ENCODE results near the gene C1orf210.
A peak's percentile ranks its signal among the peaks of the same experiment; 100 is the strongest.

Gene C1orf210

DNA sequence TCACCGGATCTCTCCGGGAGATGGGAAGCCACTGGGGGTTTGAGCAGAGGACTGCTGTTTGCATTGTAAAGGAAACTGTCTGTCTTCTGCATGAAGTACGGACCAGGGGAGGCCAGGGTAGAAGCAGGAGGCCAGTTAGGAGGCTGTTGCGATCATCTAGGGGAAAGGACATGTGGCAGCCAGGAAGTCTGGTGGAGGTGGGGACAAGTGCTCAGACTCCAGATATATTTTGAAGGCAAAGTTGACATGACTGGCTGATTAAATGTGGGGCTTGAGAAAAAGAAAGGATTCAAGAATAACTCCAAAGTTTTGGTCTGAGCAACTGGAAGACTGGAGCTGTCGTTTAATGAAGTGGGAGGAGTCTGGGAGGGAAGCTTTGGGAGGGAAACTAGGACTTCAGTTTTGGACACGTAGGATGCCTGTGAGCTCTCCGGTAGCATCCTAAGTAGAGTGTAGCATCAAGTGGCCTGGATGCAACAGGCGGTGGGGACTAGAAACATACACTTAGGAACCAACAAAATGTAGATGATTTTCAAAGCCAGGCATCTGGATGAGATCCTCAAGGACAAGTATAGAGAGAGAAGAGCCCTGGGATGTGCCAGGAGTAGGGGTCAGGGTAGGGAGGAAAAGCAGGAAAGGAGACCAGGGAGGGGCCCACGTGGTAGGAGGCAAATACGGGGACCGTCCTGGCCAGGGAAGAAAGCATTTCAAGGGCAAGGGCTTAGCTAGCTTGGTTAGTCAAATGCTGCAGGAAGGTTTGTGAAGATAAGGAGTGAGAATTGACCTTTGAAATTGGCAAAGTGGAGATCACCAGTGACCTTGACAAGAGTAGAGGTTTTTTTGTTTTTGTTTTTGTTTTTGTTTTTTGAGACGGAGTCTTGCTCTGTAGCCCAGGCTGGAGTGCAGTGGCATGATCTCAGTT, 3.7 kb upstream of the C1orf210 start:
- ATAC-seq = no peak
- Mint-ChIP-seq H3K27ac (no peak overlapping the region), H3K36me3 (no peaks in the 10 kb centered on the region), H3K4me1 (no peaks in the 10 kb centered on the region), H3K4me3 (no peak overlapping the region), H3K9me3 (no peaks in the 10 kb centered on the region)
- DNase-seq (ENCODE audit: low spot score in 2 of 2) = no peak

DNA sequence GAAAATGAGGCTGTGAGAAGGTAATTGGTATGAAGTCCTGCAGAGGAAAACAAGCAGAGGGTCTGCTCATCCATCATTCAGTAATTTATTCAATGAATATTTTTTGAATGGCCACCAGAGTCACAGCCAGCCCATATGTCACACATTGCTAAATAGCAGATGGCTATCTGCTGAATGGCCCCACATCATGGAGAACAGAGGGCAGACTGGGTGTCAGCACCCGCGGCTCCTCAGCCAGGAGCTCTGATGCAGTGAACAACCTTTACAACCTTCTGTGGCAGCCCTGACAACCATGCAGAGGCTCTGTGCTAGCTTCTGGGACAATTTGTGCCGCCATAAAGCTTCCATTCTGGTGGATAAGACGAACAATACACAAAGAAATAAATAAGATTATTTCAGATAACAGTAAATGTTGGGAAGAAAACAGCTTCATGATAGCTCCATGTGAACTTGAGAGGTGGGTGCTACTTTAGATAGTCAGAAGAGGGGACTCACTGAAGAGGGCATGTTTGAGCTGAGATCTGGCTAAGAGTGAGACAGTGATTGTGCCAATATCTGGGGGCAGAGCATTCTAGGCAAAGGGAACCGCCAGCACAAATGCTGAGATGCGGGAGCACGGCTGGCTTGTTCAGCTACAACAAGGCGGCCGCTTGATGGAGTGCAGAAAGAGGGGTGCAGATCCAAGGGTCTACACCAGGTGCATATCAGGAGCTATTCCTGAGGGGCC, 2.8 kb upstream of the C1orf210 start:
- ATAC-seq = no peak
- H3K4me1 Mint-ChIP-seq = no peaks in the 10 kb centered on the region
- H3K4me3 Mint-ChIP-seq = no peak overlapping the region
- H3K27ac Mint-ChIP-seq = no peak overlapping the region
- no peaks in the 10 kb centered on the region for H3K36me3 Mint-ChIP-seq
- no peak for DNase-seq (ENCODE audit: low spot score in 2 of 2)
- H3K9me3 Mint-ChIP-seq = no peaks in the 10 kb centered on the region

DNA sequence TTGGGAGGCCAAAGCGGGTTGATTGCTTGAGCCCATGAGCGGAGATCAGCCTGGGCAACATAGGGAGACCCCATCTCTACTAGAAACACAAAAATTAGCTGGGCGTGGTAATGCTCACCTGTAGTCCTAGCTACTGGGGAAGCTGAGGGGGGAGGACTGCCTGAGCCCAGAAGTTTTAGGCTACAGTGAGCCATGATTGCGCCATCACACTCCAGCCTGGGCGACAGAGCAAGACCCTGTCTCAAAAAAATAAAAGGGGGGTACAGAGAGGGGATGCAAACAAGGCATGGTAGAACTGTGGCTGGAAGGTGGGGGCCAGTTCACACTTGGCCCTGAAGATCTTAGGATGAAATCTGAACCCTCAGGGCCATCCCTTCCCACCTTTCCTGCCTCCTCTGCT, 1.2 kb upstream of the C1orf210 start:
- Mint-ChIP-seq H3K4me3 (no peak overlapping the region), H3K4me1 (no peaks in the 10 kb centered on the region), H3K9me3 (no peaks in the 10 kb centered on the region), H3K27ac (no peak overlapping the region), H3K36me3 (no peaks in the 10 kb centered on the region)
- ATAC-seq = no peak
- no peak for DNase-seq (ENCODE audit: low spot score in 2 of 2)

DNA sequence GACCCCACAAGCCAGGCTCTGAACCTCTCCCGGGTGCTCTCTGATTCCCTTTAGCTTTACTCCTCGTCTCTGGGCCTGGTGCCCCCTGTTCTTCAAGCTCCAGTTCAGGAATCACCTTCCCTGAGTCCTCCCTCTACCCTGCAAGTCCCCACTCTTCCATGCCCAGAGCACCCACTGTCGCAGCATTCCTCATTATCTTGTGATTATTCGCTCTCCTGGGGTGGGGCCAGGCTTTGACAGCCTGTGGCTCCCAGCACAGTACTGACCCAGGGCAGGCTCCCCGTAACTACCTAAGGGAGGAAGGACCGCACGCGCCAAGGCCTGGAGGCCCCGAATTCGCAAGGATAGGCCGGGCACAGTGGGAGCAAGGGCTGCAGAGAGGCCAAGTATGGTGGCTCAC, 734 bp upstream of the C1orf210 start:
- H3K9me3 Mint-ChIP-seq = no peaks in the 10 kb centered on the region
- no peaks in the 10 kb centered on the region for H3K36me3 Mint-ChIP-seq
- H3K27ac Mint-ChIP-seq = no peak overlapping the region
- no peak overlapping the region for H3K4me3 Mint-ChIP-seq
- ATAC-seq (no peak), DNase-seq (ENCODE audit: low spot score in 2 of 2) (no peak)
- H3K4me1 Mint-ChIP-seq = no peaks in the 10 kb centered on the region

DNA sequence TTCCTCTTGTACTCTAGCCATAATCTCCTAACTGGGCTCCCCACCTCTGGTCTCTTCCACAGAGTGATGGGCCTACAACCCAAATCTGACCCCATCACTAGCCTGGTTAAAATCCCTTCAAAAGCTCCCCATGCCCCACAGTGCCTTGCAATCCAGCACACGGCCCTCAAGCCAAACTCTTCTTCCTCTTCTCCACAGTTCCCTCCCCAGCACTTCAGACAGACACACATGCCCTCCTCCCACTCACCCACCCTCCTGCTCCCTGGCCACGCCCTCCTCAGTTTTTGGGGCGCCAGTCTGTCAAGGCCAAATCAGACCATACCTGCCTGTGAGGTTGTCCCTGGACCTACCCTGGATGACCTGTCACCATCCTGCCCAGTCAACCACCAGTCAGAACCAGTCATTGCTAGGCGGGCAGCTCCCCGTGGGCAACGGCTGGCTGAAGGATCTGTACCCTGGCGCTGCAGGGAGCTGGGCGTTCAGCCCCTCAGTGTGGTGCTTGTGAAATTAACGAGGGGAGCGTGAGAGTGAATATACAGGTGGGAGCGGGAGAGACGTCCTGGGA, 753 bp downstream of the C1orf210 start:
- Mint-ChIP-seq H3K4me3 (no peak overlapping the region), H3K9me3 (no peaks in the 10 kb centered on the region), H3K4me1 (no peaks in the 10 kb centered on the region), H3K36me3 (no peaks in the 10 kb centered on the region), H3K27ac (no peak overlapping the region)
- ATAC-seq (no peak), DNase-seq (ENCODE audit: low spot score in 2 of 2) (no peak)

DNA sequence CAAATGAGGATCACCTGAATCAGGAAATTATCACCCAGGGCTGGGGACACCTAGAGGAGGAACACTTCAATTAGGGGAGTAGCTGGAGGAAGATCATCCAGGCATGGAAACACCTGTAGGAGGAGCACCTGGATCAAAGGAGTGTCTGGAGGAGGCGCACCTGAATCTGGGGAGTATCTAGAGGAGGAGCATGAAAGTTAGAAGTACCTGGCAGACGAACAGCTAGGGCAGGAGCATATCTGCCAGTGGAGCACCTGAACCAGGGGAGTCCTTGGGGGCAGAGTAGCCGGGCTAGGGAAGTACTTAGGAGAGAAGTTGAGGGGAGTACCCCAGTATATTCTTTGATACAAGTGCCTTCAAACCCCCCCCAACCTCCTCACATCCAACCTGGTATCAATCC, 1.3 kb downstream of the C1orf210 start:
- no peaks in the 10 kb centered on the region for H3K4me1 Mint-ChIP-seq
- H3K4me3 Mint-ChIP-seq = no peak overlapping the region
- no peaks in the 10 kb centered on the region for H3K36me3 Mint-ChIP-seq
- no peak for DNase-seq (ENCODE audit: low spot score in 2 of 2)
- no peak for ATAC-seq
- H3K9me3 Mint-ChIP-seq = no peaks in the 10 kb centered on the region
- H3K27ac Mint-ChIP-seq = no peak overlapping the region

DNA sequence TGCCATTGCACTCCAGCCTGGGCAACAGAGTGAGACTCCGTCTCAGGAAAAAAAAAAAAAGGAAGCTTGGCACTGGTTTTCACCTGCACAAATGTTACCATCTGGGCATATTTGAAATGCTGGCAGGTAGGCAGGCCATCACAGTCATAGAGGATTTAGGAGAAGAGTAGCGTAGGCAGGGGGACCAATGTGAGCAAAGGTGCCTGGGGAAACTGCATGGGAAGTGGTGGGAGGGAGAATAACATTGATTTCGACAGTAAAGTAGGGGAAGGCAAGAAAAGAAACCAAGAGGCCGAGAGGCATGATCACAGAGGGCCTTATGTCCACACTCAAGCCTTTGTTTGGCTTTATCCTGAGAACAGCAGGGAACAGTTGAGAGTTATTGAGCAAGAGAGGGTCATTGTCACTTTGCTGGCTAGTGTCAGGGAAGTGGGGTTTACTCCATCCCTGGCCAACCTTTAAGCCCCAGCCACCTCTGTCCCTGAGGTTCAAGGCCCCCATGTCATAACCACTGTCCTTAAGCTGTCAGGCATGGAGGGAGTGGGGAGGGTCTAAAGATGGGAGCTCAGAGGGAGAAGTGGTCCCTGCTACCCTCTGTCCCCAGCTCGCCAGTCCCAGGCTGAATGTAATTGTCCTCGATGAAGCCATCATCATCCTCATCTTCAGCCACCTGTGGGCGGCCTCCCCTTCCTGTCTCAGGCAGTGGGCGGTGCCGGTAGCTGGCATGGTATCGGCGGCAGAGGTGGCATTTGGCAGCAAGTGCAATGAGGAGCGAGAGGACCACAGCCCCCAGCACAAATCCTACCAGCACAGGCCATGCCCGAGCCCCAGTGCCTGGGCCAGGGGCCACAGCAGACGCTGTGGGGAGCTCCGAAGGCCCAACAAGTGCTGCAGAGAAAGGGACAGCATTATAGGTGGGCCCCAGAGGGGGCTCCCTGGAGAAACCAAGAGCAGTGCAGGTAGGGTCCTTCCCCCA, 2.9 kb downstream of the C1orf210 start:
- H3K27ac Mint-ChIP-seq = no peak overlapping the region

DNA sequence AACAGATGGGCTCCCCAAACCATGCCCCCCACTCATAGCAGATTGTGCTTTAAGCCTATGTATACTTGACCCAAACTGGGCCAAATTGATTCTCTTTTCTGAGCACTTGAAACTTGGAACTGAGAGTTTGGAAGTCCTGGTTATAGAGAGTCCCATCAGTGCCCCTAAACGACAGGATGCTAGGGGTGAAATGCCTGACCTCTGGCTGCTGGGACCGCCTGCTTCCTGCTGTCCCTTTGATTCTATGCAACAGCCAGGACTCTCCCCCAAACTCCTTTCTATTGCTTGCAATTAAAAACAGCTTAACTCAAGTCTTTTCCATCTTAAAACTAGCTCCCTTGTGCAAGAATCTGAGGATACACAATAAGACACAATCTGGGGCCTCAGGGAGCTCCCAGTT, 4.7 kb downstream of the C1orf210 start:
- Mint-ChIP-seq H3K4me3 (no peak overlapping the region), H3K36me3 (no peaks in the 10 kb centered on the region), H3K4me1 (no peaks in the 10 kb centered on the region), H3K27ac (no peak overlapping the region), H3K9me3 (no peaks in the 10 kb centered on the region)
- no peak for ATAC-seq
- no peak for DNase-seq (ENCODE audit: low spot score in 2 of 2)

More for the DNA sequence above, 2.9 kb downstream of the C1orf210 start:
- Mint-ChIP-seq H3K36me3 (no peaks in the 10 kb centered on the region), H3K4me1 (no peaks in the 10 kb centered on the region), H3K9me3 (no peaks in the 10 kb centered on the region), H3K4me3 (no peak overlapping the region)
- DNase-seq (ENCODE audit: low spot score in 2 of 2) (no peak), ATAC-seq (no peak)

DNA sequence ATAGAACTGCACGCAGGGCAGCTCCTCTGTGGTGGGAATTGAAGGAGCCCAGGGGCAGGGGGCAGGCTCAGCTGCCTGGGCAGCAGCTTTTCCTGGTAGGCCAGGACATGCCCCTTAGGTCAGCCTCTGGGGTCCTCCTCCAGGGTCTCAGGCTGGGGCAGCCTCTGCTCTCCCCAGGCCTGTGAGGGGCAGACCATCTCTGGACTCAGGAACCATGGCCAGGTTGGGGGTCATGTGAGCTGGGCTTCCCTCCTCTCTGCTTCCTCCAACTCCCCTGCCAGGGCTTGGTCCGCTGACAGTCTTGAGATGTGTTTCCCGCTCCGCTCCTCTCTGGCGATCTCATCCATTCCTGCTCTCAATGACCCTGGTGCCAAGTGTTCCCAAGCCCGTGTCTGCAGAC, 5.7 kb downstream of the C1orf210 start:
- Mint-ChIP-seq H3K27ac (no peak overlapping the region), H3K4me1 (peaks cover 7% of the 10 kb centered on the region), H3K4me3 (no peak overlapping the region), H3K36me3 (no peaks in the 10 kb centered on the region), H3K9me3 (peaks cover 3% of the 10 kb centered on the region)
- DNase-seq (ENCODE audit: low spot score in 2 of 2) (no peak), ATAC-seq (no peak)

DNA sequence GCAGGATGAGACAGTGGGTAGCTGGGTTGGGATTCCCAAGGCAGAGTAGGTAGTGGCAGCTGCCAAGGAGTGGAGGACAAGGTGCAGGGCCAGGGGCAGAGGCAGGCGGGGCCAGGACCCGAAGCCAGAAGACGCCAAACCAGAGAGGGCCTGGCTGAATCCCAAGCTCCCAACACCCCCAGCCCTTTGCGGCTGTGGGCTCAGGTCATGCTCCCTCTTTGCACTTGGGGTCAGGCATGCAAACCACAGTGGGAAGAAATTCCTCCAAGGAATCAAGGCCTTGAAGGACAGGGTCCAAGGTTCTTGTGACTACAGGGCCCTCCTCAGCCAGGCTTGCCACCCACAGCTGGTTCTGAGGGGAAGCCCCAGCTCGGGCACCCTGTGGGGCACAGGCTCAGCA, 6.2 kb downstream of the C1orf210 start:
- ATAC-seq (no peak), DNase-seq (ENCODE audit: low spot score in 2 of 2) (no peak)
- H3K4me3 Mint-ChIP-seq = no peak overlapping the region
- peaks cover 12% of the 10 kb centered on the region for H3K4me1 Mint-ChIP-seq
- no peak overlapping the region for H3K27ac Mint-ChIP-seq
- peaks cover 6% of the 10 kb centered on the region for H3K9me3 Mint-ChIP-seq
- H3K36me3 Mint-ChIP-seq = no peaks in the 10 kb centered on the region

DNA sequence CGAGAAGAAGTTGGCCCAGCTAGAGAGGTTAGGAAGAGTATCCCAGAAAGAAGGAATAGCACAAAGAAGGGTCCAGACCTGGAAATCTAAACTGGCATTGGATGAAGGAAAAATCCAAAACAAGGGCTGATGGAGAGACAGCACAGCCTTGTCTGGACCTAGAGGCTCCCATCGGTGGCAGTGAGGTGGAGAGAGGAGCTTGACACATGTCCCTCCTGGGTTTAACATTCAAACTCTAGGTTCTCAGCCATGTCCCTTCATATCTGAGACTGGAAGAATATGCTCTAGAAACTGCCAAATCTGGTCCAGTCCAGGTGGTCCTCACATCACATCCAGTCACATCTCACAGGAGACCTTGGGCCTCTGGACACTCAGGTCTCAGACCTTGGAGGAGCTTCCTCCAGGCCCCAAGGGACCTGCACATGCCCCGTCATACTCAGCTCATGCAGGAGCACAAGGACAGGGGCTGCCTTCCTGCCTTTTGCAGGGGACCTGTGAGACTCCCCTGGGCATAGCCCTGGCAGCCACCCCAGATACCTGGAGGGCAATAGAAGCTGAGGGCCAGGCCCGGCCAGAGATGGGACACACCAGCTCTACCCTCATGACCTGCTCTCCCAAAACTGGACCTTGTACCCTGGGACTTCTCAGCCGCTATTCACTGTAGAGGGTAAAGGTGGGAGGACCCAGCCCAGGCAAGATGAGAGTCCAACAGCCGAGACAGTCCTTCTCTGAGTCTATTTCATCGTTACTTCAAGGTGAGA, 8.1 kb downstream of the C1orf210 start:
- Mint-ChIP-seq H3K36me3 (no peaks in the 10 kb centered on the region), H3K4me1 (peaks cover 13% of the 10 kb centered on the region), H3K27ac (no peak overlapping the region), H3K4me3 (no peak overlapping the region), H3K9me3 (peaks cover 6% of the 10 kb centered on the region)
- DNase-seq (ENCODE audit: low spot score in 2 of 2) = no peak
- no peak for ATAC-seq

DNA sequence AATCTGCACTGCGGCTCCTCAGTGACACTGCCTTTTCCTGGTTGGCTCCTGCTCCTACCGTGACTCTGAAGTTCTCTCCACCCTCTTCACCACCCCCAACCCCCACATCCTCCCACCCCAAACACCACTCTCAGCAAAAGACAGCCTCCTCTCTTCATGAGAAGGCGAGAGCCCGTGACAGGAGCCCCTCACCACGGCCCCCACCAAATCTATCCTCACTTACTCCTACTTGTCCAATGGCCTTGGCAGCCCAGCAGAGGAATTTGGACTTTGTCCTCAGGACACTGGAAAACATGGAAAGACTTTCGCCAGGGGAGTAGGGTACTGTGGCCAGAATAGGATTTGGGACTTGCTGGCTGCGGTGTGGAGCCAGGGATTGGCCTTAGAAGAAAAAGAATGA, 8.7 kb downstream of the C1orf210 start:
- ATAC-seq = no peak
- H3K36me3 Mint-ChIP-seq = no peaks in the 10 kb centered on the region
- H3K9me3 Mint-ChIP-seq = peaks cover 6% of the 10 kb centered on the region
- H3K4me1 Mint-ChIP-seq = peaks cover 13% of the 10 kb centered on the region
- DNase-seq (ENCODE audit: low spot score in 2 of 2) = no peak
- H3K27ac Mint-ChIP-seq = no peak overlapping the region
- no peak overlapping the region for H3K4me3 Mint-ChIP-seq

DNA sequence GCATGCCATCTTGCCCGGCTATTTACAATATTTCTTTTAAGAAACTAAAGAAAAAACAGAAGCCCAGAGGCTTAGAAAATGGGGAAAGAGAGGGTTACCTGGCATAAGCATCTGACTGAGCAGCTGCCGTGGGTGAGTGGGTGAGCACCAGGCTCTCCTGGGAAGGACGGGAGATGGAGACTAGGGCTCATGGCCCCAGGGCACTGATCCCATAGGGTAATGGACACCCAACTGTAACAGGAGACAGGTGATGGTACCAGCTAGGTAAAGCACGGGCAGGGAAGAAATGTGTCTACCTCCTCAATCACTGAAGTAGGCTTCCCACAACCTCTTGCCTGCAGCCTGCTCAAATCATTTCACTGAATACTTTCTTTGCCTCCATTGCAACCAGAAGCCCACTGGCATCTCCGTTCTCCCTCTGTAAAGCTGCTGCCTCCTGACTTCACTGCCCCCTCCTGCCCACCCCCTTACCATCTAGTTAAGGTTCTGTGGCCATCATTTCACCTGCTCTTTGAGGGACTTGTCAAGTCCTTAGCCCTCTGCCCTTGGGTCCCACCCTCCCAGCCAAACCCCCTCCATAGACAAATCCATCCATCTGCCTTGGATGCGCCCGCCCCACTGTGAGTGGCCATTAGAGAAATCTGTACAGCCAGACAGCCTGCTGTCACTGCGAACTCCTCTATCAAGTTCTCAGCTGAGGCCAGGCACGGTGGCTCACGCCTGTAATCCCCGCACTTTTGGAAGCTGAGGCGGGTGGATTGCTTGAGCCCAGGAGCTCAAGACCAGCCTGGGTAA, 9.4 kb downstream of the C1orf210 start:
- Mint-ChIP-seq H3K4me1 (peaks cover 19% of the 10 kb centered on the region), H3K27ac (peak overlapping the region; percentile 92), H3K4me3 (no peak overlapping the region), H3K9me3 (peaks cover 6% of the 10 kb centered on the region), H3K36me3 (no peaks in the 10 kb centered on the region)
- no peak for DNase-seq (ENCODE audit: low spot score in 2 of 2)
- no peak for ATAC-seq

DNA sequence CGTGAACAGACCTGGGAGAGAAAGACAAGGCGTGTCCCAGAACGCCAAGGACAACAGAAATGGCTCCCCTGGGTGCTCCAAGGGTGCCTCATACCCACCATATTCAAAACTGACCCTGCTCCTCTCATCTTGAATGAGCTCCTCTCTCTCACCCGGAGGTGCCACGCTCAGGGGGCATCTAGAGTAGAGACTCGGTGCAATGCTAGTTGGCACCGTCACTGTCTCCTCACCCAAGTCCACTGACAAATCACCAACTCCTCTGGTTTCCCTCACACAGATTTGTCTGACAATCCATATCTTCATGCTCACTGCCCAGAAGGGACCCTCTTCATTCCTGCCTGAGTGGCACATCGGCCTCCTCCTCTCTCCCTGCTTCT, 10.6 kb downstream of the C1orf210 start:
- no peak for DNase-seq (ENCODE audit: low spot score in 2 of 2)
- Mint-ChIP-seq H3K36me3 (no peaks in the 10 kb centered on the region), H3K4me3 (peak overlapping the region; percentile 59), H3K4me1 (peaks cover 31% of the 10 kb centered on the region), H3K27ac (peak overlapping the region; percentile 92), H3K9me3 (peaks cover 6% of the 10 kb centered on the region)
- no peak for ATAC-seq

Data from stimulated activated effector memory CD8-positive, alpha-beta T cell treated with anti-CD3 and anti-CD28 coated beads, Interleukin-12 subunit alpha, Interleukin-12 subunit beta, amount 100 ng/mL, for 72 hours (primary cell).